Left renal pelvis (tissue), 4 donors: ENCODE results near the gene EXOC2. TPM values are rescaled to one million over a fixed set of nuclear protein-coding genes. Genes with fewer than 3 reads are reported as not detected.

Experiments
- DNase-seq, 4 donors: peaks; one replicate each; pipeline ENCODE4 v3.0.0-alpha.2; 2013; ENCODE audit warnings: low read depth in 4 of 4, low spot score in 3 of 4
- polyA plus RNA-seq, 4 donors: library from polyadenylated mRNA; unstranded; fragments of 120-200 nt; gene quantifications; one replicate each; pipeline ENCODE4 v1.2.1, GENCODE V29; 2013; ENCODE audit not compliant: insufficient read length in 4 of 4

The EXOC2 gene
- polyA plus RNA-seq, result 10 to 100 TPM; 16.3 to 25.7 (median 23.6) TPM

GRCh38 chr6:692858-693722 lies at the start of gene EXOC2:
EXOC2 (minus strand) TSS chr6:693139; CDS start chr6:637818, 55,321 bp downstream.
- peak; percentile 53 to 69 (median 62) for DNase-seq

GRCh38 chr6:741410-742339 lies 48.7 kb upstream of the EXOC2 start:
- DNase-seq, result no peak

DNA sequence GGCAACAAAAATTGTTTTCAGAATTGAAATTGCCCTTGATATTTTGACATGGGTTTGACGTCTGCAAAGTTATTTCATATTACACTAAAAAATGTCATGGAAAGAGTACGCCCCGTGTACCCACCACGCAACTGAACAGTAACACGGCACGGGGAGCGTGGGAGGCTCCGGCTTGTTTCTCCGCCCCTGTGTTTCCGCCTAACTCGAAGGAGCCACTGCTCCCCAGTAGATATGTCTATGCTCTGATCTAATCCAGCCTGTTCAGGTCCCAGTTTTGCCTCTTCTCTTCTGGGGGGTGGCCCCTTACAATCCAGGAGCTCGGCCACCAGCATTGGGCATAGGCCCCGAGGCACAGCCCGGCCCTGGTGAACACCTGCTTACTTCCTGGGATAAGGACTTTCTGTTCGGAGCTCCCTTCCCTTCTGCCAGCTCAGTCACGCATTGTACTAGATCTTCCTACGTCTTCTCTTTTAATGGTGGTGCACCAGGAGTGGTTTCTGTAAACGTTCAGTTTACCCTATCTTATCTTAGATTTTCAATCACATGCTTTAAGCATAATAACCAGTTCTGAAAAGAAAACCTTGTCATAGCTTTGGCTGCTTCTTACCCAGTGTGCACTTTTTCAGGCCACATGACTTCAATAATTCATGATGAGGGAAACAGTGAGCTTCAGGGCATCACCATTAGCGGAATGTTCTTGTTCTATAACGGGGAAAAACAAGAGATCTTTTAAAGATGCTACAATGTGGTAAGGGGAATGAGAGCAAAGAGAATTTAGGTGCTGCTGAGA lies 43.9 kb upstream of the EXOC2 start:
- no peak for DNase-seq

GRCh38 chr6:733431-734219 lies 40.7 kb upstream of the EXOC2 start:
- no peak for DNase-seq

- no peak for DNase-seq
Observed at GRCh38 chr6:731924-732323, 39.0 kb upstream of the EXOC2 start.

DNA sequence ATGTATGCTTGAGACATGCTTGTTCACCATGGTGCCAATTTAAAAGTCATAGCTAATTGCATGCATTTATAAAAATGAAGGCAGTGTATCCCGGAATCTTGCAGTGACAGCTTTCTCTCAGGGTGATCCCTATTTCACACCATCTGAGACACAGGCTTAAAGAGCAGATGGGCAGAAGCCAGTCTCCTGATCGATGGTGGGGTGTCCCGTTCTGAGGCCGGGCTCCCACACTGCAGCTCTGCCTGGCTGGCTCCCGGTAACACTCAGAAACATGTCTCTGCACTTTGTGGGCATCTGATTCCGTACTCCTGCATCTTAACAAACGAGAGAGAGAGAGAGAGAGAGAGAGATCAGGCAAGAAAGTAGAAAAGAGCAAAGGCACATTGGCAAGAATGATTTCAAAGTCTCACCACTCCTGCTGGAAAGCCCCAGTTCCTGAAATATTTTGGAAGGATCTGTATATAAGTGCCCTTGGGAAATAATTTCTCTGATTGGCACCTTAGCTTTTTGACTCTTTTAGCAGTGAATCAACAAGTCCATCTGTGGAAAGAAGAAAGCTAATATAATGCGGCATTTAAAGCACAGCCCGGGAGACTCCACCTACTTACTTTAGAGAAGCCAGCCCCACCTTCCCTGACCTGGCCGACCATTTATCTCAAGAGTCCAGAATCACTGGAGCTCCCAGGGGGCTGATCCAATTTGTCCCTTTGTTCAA lies 36.8 kb upstream of the EXOC2 start:
- DNase-seq, result no peak

DNA sequence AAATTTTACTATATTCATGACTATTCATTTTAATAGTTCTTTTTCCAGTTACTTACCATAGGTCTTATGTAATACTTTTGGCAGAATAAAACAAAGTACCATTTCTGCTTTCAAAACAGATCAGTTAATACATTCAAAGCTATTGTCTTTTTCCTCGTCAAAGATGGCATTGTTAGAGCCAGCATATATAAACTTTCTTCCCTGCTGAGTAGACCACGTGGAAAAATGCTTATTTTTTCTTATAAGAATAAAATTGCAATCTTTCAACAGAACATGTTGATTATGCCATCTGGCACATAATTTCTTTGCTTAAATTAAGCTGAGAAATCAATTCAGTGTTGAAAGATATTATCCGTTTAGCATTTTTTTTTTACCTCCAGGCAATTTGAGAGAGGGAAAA lies 34.9 kb upstream of the EXOC2 start:
- no peak for DNase-seq

DNA sequence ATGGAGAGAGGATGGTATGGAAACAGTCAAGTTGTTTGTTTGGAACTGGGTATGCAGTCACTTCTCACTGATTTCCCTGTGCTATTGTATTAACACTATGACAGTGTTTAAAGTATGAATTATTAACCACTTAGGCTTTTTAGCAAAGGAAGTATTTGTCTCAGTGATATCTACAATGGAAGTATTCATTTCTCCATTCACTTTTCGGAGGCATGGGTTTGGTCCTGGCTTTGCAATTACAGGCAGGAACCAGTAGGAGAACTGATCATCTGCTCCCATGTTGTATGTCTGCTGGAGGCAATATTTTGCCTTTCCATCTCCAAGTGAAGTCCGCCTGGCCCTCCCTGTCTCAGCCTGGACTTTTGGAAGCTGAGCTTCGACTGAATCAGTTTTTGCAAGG lies 30.6 kb upstream of the EXOC2 start:
- DNase-seq, result no peak

- no peak for DNase-seq
Observed at GRCh38 chr6:722608-723007, 29.7 kb upstream of the EXOC2 start.

DNA sequence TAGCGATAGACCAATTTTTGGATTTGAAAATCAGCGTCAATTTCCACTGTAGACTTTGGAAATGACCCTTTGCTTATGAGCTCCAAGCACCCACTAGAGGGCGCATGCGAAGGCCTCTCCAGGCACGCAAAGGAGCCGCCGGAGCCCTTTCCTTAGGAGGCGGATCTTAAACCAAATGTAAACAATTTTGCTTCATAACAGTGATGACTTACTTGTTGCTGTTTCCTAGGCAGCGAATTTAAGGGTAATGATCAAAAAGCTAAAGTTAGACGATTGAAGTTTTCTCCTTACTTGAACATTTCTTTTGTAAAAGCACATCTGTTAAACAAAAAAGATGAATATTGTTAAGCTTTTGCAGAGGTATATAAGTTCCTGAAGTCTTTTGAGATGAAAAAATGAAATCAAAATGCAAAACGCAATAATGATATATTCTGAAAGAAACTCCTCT lies 29.2 kb upstream of the EXOC2 start:
- DNase-seq, result peak in 1 of 4 donors; percentile 45

DNA sequence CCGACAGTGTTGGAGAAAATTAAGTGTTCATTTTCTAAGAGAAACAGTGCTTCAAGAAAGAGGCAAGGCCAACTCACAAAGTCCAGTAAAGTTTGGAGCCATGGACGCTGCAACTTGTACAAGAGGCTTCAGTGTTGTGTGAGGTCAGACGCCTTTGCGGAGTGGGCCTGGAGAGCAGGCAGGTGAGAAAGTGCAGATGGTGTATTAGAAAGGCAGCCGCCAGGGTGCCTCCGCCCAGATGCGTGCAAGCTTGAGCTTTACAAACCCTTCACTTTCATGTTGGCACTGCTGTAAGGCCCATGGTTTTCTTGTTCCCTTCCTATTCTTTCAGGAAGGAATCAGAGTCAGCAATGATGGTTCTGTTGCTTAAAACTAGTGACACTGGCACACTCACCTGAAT lies 25.4 kb upstream of the EXOC2 start:
- no peak for DNase-seq

- DNase-seq, result no peak
Observed at GRCh38 chr6:717135-717534, 24.2 kb upstream of the EXOC2 start.

GRCh38 chr6:715709-716491 lies 23.0 kb upstream of the EXOC2 start:
- no peak for DNase-seq

- no peak for DNase-seq
Observed at GRCh38 chr6:714100-714499, 21.2 kb upstream of the EXOC2 start.

DNA sequence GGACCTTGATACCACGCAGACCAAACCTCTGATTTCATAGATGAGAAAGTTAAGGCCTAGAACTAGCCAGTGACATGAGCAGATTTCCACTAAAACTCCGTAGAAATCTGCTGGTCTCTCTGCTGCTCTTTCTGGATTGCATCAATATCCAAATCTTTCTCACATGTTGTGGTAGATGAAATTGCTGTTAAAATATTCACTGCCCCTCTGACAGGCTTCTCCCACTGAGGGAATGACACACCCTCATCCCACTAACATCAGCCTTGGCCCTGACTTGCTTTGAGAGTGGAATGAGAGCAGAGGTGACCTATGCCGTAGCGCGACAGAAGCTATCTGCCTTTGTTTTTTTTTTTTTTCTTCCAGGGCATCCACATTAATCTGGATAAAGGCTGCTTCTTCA lies 20.4 kb upstream of the EXOC2 start:
- DNase-seq, result no peak

DNA sequence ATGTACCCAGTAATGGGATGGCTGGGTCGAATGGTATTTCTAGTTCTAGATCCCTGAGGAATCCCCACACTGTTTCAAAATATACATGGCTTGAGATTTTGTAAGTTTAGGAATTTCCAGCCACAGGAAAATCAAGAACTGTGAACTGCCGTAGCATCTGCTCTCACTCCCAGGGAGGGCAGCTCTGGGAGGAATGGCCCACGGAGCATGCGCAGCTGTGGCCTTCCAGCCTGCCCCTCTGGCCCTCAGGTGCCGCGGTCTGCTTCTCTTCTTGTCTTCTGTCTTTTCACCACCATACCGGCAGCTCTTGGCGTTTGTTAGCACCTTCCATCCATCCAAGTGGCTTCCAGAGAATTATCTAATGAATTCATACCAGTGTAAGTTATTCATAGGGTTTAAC lies 19.9 kb upstream of the EXOC2 start:
- DNase-seq, result no peak

DNA sequence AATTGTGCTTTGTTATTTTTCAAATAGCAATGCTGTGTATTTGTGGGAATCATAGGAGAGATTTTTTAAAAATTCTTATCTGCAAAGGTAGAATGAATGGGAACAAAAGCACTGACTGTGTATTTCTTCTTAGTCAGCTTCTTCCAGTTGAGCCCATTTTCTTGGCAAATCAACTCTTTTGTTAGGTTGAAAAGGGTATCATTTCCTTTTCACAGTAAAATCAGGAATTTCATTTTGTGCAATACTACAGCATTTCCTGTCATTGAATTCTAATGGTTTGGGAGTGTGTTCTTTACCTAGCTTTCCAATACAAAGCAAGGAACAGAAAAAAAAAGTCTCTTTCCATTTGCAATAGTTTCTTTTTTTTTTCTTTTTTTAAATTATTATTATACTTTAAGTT lies 19.0 kb upstream of the EXOC2 start:
- no peak for DNase-seq
